GM21737 (cell line): ENCODE results near the gene CALM1.
"Not testable (repeated sequence)": the region's sequence is repeated elsewhere in the genome, so short reads cannot be mapped to it uniquely, and the experiment has no call there.

Experiments used
- ATAC-seq: cut with Tn5 transposase; IDR thresholded peaks from one replicate; pipeline ENCODE4 v1.9.1; 2021; ENCODE audit warnings: mild to moderate bottlenecking, moderate library complexity; ENCODE audit not compliant: unreplicated experiment

The CALM1 gene

GRCh38 chr14:90383126-90383730 lies 13.6 kb upstream of the CALM1 start:
- peak; percentile 92 for ATAC-seq

GRCh38 chr14:90383731-90384542 lies 12.9 kb upstream of the CALM1 start:
- peak; percentile 13 for ATAC-seq

- ATAC-seq = no peak
Measured at GRCh38 chr14:90384543-90384911, 12.3 kb upstream of the CALM1 start.

GRCh38 chr14:90386321-90386720 lies 10.5 kb upstream of the CALM1 start:
- ATAC-seq = no peak

GRCh38 chr14:90387206-90387760 lies 9.5 kb upstream of the CALM1 start:
- no peak for ATAC-seq

GRCh38 chr14:90388437-90388836 lies 8.4 kb upstream of the CALM1 start:
- ATAC-seq = no peak

- ATAC-seq = no peak
Measured at GRCh38 chr14:90388982-90389381, 7.8 kb upstream of the CALM1 start.

GRCh38 chr14:90393966-90394365 lies 2.9 kb upstream of the CALM1 start:
- no peak for ATAC-seq

GRCh38 chr14:90394782-90395181 lies 2.0 kb upstream of the CALM1 start:
- ATAC-seq = not testable (repeated sequence)

GRCh38 chr14:90397425-90398314 lies 841 bp downstream of the CALM1 start:
- ATAC-seq = peak; percentile 27

- peak; percentile 13 for ATAC-seq
Measured at GRCh38 chr14:90398315-90398839, 1.5 kb downstream of the CALM1 start.

- no peak for ATAC-seq
Measured at GRCh38 chr14:90398841-90399540, 2.2 kb downstream of the CALM1 start.

GRCh38 chr14:90399541-90400444 lies 3.0 kb downstream of the CALM1 start:
- ATAC-seq = peak; percentile 46

- no peak for ATAC-seq
Measured at GRCh38 chr14:90400904-90401561, 4.2 kb downstream of the CALM1 start.

GRCh38 chr14:90402016-90402415 lies 5.2 kb downstream of the CALM1 start:
- no peak for ATAC-seq

GRCh38 chr14:90403065-90403464 lies 6.2 kb downstream of the CALM1 start:
- ATAC-seq = no peak

GRCh38 chr14:90405101-90405500 lies 8.3 kb downstream of the CALM1 start:
- ATAC-seq = no peak

GRCh38 chr14:90405755-90406154 lies 8.9 kb downstream of the CALM1 start:
- no peak for ATAC-seq

- no peak for ATAC-seq
Measured at GRCh38 chr14:90406384-90406798, 9.6 kb downstream of the CALM1 start.
